GM18907 (cell line): Measurements from ENCODE around the gene TWF2.

ENCODE experiments used
- ATAC-seq: cut with Tn5 transposase; IDR thresholded peaks from one replicate; pipeline ENCODE4 v1.9.1; 2021; ENCODE audit warnings: mild to moderate bottlenecking, moderate library complexity; ENCODE audit not compliant: unreplicated experiment

The TWF2 gene

GRCh38 chr3:52223449-52224408 is 15.2 kb downstream of the TWF2 start:
- ATAC-seq, result no peak

GRCh38 chr3:52222319-52223221 is 16.4 kb downstream of the TWF2 start:
- ATAC-seq, result no peak

- ATAC-seq, result no peak
These were observed 17.2 kb downstream of the TWF2 start for GRCh38 chr3:52221563-52222318.

GRCh38 chr3:52221141-52221562 is 17.8 kb downstream of the TWF2 start:
- no peak for ATAC-seq

- ATAC-seq, result peak; percentile 46
These were observed 18.5 kb downstream of the TWF2 start for GRCh38 chr3:52220380-52221026.

- ATAC-seq, result no peak
These were observed 19.9 kb downstream of the TWF2 start for GRCh38 chr3:52218937-52219650.

- ATAC-seq, result no peak
These were observed 20.5 kb downstream of the TWF2 start for GRCh38 chr3:52218454-52218853.

GRCh38 chr3:52218026-52218425 is 20.9 kb downstream of the TWF2 start:
- ATAC-seq, result no peak

GRCh38 chr3:52217409-52217805 is 21.6 kb downstream of the TWF2 start:
- ATAC-seq, result no peak

GRCh38 chr3:52216585-52217408 is 22.2 kb downstream of the TWF2 start:
- ATAC-seq, result no peak

GRCh38 chr3:52215351-52215750 is 23.6 kb downstream of the TWF2 start:
- no peak for ATAC-seq

GRCh38 chr3:52213901-52214300 is 25.1 kb downstream of the TWF2 start:
- ATAC-seq, result no peak

GRCh38 chr3:52213005-52213404 is 26.0 kb downstream of the TWF2 start:
- no peak for ATAC-seq

- no peak for ATAC-seq
These were observed 27.6 kb downstream of the TWF2 start for GRCh38 chr3:52211268-52211891.

GRCh38 chr3:52210550-52211046 is 28.4 kb downstream of the TWF2 start:
- ATAC-seq, result no peak

- no peak for ATAC-seq
These were observed 28.9 kb downstream of the TWF2 start for GRCh38 chr3:52210037-52210436.

- ATAC-seq, result no peak
These were observed 30.4 kb downstream of the TWF2 start for GRCh38 chr3:52208556-52208955.

GRCh38 chr3:52205727-52206372 is 33.1 kb downstream of the TWF2 start:
- ATAC-seq, result no peak
